GOT3 (cell line): ENCODE measurements around the gene ADRM1.

Experiments
- DNase-seq: peaks from one replicate; lab custom pipeline; 2025; ENCODE audit warnings: mixed read lengths; lab: John Stamatoyannopoulos, UW

Gene ADRM1

DNA sequence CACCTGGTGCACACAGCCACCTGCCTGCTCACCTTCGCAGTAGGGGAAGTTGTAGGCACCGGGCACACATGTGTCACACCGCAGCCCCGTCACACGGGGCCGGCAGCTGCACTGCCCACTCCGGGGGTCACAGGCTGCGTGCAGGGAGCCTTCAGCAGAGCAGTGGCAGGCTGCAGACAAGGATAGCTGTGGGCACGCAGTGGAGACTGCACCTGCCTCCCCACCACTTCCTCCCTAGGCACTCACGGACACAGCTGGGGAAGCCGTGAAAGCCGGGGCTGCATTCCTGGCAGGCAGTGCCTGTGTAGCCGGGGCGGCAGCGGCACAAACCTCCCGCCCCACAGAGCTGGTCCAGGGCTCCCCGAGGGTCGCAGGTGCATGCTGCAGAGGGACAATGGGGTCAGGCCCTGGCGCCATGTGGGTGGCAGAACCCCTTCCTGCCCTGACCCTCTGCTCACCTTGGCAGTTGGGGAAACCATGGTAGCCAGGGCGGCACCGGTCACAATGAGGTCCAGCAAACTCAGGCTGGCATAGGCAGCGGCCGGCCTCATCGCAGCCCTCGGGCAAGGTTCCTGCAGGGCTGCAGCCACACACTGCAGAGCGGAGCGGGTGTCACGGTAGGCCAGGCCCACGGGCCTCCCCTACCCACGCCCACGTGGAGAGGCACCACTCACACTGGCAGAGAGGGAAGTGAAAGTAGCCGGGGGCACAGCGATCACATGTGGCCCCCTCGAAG lies 34.9 kb downstream of the ADRM1 start:
- DNase-seq, result no peak

DNA sequence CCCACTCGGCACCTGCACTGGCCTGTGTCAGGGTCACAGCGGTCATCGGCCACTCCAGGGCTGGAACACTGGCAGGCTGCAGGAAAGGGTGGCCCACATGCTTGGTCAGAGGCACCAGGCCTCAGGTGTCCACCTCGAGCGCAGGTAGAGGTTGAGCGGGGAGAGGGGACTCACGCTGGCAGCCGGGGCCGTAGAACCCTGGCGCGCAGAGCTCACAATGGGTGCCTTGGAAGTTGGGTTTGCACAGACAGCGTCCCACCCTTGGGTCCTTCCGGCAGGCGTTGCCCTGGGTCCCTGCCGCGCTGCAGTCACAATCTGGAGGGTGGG lies 35.5 kb downstream of the ADRM1 start:
- no peak for DNase-seq

DNA sequence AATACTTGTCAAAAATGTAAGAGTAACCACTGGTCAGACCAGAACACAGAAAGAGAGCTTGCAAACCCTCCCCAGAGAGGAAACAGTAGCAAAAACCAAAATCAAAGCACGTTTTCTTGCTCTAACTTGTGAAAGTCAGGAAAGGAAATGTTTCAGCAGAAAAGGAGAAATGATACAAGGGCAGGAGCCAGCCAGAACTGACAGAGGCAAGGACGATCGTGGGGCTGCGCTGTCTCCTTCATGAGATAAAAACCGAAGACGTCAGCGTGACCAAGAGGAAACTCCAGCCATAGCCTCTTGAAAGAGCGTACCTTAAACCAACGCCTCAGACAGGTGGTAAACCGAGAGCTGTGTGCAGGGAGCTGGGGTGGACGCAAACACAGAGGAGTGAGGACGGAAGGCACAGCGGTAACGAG lies 36.9 kb downstream of the ADRM1 start:
- no peak for DNase-seq

DNA sequence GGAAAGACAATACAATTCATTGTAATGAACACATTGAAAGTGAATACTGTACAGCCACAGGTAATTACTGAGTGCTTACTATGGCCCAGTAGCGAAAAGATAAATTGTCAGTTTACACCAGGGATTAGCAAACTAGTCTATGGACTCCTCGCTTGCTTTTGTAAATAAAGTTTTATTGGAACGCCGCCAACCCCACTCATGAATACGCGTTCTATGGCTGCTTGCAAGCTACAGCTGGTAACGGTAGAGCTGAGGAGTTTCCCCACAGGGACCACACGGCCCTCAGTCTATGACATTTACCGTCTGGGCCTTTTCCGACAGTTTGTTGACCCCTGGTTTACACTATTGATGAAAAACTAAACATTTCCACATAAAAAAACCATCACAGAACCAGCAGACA lies 40.1 kb downstream of the ADRM1 start:
- DNase-seq, result no peak

DNA sequence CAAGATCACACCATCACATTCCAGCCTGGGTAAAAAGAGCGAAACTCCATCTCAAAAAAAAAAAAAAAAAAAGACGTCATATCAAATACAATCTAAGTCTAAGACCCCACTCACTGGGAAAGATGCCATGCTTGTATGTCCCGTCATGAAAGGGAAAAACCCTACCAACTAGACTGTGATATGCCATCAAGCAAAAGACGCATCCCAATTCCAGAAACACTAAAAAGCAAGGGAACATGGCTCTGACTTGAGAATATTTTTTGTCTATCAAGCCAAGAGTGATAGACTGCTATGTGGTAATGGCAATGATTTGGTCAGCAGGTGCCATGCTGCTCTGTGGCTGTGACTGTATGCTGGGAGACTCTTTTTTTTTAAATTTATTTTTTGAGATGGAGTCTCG lies 41.3 kb downstream of the ADRM1 start:
- DNase-seq, result no peak

DNA sequence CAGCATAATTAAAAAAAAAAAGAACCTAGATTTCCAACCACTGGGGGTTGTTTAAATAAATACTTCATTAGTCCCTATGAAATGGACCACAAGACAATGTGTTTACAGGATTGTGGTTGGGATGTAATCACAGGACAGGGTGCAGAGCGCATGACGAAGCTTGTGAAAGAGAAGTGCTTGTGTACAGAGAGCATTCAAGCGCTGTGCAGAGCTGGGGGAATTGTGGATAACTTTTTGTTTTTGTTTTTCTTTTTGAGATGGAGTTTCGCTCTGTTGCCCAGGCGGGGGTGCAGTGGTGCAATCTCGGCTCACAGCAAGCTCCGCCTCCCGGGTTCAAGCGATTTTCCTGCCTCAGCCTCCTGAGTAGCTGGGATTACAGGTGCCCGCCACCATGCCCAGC lies 42.0 kb downstream of the ADRM1 start:
- no peak for DNase-seq

DNA sequence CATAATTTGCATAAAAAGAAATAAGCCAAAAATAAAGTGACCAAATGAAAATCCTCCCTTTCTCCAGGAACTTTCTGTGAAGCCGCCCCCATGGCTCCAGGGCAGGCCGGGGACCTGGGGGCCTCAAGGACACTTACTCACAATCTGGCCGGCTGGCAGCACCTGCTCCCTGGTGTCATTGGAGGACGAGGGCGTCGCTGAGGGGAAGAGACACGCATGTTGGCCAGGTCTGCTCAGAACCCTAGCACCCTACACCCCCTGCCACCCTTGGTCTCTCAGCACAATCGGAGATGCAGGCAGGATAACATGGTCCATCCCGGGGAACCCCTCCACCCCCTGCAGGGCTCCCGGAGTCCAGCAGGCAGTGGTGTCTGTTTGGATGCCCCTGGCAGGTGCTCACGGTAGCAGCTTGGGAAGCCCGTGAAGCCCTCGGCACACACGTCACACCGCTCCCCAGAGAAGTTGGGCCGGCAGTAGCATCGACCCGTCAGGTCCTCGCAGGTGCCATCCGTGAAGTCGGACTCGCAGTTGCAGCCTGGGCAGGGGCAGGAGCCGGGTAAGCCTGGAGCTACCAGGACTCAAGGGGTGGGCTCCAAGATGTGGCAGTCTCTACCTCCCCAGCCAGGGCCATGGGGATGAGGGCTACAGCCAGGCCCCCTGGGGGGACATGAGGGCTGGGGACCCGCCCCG lies 43.0 kb downstream of the ADRM1 start:
- DNase-seq, result no peak

GRCh38 chr20:62346398-62347150 lies 43.8 kb downstream of the ADRM1 start:
- DNase-seq, result no peak

DNA sequence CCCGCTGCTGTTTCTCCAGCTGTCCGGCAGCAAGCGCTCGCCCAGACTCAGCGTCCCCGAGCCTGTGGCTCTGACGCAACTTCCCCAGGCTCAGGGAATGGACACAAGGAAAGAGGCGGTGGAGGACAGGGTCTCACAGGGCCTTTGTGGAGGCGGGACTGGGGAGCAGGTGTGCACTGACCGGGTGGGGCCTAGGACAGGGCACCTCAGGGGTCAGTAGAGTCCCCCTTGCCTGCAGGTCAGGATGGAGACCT lies 44.3 kb downstream of the ADRM1 start:
- no peak for DNase-seq

DNA sequence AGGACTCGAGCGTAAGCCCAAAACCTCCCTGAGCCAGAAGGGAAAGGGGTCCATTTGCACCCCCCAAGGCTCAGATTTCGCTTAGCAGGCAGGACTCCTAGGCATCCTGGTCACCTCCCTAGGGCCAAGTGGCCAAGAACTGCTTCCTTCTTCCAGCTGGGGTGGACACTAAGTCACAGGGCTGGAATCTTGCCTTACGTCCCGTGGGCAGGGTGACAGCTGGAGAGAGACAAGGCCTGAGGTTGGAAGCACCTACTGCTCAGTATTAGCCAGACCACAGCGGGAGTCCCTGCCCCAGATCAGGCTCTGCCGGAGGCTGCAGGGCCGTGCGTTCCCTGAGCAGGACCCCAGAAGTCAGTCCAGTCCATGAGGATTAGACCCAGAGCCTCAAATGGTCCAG lies 44.6 kb downstream of the ADRM1 start:
- DNase-seq, result no peak

DNA sequence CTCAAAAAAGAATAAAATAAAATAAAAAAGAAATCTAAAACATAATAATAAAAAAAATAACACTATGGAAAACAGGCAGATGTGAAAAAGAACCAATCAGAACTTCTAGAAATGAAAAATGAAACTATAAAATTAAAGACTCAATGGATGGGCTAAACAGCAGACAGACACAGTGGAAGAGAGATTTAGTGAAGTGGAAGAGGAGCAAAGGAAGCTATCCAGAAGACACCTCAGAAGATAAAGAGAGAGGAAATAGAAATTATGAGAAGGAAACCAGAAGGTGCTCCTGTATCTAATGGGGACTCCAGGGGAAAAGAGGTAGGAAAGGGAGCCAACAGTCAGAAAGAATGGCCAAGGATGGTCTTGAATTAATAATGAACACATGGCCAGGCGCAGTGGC lies 45.8 kb downstream of the ADRM1 start:
- no peak for DNase-seq

DNA sequence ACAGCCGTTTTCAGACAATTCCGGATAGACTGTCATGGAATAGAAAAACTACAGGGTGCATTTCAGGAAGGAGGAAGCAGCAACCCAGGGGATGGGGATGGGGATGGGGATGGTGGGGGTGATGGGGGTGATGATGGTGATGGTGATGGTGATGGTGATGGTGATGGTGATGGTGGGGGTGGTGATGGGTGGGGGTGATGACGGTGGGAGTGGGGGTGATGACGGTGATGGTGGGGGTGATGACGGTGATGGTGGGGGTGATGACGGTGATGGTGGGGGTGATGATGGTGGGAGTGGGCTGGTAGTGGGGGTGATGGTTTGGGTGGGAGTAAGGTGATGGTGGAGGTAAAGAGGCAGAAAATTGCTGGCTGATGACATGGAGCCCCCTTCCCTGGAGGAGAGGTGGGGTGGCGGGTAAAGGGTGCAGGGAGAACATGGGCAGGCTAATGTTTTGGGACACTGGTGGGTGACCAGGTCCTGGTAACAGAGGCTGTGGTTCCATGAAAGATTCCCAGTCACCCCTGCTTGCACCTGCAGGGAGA lies 46.8 kb downstream of the ADRM1 start:
- DNase-seq, result no peak

GRCh38 chr20:62350098-62350628 lies 47.4 kb downstream of the ADRM1 start:
- DNase-seq, result no peak

DNA sequence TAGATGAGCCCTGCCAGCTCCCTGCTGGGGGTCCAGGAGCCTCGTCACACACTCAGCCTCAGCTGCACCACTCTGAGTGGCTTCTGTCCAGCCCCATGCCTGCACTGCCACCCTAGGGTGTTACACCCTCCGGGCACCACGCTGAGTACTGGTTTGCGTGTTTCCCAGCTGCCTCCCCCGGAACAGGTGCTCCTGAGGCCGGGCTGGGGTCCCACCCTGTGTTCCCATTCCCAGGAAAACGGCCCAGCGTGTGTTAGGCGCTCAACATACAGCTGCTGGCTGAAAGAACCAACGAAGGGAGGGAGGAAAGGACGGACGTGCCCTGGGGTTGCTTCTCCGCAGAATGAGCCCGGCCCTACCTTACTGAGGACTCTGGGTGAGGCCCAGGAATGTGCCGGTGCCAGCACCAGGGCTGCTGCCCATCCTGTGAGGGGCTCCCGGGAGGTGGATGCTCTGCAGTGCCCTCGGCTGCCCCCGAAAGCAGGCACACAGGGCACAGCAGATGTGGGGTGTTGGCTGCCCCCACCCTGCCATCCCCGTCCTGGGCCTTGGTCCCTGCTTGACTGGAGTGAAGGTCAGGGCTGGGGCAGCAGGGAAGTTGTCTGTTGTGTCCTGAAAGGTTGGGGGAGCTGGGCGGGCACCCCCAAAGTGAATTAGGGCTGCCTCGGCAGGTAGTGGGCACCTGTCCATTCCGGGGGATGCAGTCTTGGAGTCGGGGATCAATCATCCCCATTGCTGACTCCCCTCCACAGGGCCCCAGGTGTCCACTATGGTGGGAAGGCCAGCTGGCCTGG lies 48.0 kb downstream of the ADRM1 start:
- no peak for DNase-seq

DNA sequence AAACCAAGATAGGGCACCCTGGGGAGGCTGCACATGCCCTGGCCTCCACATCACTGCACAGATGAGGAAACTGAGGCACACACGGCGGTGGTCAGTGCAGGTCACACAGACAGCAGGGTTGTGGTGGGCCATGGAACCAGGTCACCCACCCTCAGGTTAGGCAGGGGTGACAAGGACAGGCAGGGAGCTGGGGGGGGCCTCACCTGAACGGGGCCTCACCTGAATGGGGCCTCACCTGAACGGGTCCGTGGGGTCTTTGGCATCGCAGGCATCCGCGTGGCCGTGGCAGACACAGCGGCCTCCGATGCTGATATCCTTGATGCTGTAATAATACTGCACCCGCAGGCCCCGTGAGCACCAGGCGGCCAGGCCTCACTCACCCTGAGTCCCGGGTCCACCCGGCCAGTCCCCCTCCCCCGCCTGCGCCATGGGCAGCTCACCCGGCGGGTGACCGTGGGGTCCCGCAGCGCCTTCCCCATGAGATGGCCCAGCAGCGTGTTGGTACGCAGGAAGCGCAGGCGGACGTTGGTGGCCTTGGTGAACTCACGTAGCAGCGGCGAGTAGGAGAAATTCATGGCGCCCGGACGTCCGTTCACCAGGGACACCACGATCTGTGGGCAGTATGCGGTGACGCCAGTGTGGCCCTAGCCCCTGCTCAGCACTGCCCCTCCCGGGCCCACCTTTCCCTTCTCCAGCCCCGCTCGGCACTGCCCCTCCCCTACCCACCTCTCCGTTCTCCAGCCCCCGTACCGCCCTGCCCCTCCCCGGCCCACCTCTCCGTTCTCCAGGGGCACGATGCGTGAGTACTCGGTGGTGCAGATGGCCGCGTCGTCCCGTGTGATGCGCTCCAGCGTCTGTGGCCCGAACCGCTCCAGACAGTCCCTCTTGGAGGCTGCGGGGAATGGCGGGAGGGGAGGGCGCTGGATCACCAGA lies 48.9 kb downstream of the ADRM1 start:
- no peak for DNase-seq

- DNase-seq, result no peak
Observed at GRCh38 chr20:62352402-62353288, 49.8 kb downstream of the ADRM1 start.

- DNase-seq, result no peak
Observed at GRCh38 chr20:62353289-62354030, 50.7 kb downstream of the ADRM1 start.

- no peak for DNase-seq
Observed at GRCh38 chr20:62354031-62354808, 51.4 kb downstream of the ADRM1 start.
